Measurements from ENCODE around the gene NCLN.
"Not testable (repeated sequence)": the region's sequence is repeated elsewhere in the genome, so short reads cannot be mapped to it uniquely, and the experiment has no call there.

Gene NCLN, protein sequence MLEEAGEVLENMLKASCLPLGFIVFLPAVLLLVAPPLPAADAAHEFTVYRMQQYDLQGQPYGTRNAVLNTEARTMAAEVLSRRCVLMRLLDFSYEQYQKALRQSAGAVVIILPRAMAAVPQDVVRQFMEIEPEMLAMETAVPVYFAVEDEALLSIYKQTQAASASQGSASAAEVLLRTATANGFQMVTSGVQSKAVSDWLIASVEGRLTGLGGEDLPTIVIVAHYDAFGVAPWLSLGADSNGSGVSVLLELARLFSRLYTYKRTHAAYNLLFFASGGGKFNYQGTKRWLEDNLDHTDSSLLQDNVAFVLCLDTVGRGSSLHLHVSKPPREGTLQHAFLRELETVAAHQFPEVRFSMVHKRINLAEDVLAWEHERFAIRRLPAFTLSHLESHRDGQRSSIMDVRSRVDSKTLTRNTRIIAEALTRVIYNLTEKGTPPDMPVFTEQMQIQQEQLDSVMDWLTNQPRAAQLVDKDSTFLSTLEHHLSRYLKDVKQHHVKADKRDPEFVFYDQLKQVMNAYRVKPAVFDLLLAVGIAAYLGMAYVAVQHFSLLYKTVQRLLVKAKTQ

GRCh38 chr19:3185461-3186159, at the start of gene NCLN:
Gene NCLN, plus strand, starts transcription at chr19:3185930. Its CDS starts 101 bp downstream, at chr19:3186031.
- DNase-seq (ENCODE audit: low spot score) = peak; percentile 94

DNA sequence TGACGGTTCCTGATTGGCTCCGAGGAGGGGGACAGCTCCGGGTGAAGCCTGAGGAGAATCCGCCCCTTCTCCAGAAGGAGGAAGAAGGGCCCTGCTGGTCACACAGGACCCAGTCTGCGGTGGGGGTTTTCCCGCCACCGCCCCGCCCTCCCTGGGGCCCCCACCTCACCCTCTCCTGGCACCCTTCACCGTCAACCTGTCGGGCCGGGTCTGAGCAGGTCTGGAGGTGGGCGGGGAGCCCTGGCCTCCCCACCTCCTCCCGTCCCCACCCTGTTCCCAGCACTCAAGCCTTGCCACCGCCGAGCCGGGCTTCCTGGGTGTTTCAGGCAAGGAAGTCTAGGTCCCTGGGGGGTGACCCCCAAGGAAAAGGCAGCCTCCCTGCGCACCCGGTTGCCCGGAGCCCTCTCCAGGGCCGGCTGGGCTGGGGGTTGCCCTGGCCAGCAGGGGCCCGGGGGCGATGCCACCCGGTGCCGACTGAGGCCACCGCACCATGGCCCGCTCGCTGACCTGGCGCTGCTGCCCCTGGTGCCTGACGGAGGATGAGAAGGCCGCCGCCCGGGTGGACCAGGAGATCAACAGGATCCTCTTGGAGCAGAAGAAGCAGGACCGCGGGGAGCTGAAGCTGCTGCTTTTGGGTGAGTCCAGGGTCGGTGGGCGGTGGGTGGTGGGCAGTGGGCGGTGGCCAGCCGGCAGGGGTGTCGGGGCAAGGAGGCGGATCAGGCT, 49.6 kb upstream of the NCLN start, which contains the start of gene GNA15:
GNA15 (plus strand) TSS at position 73 of the 723 bp plus-strand sequence; CDS start at position 491, 418 bp downstream.
- DNase-seq (ENCODE audit: low spot score) = peak; percentile 32

DNA sequence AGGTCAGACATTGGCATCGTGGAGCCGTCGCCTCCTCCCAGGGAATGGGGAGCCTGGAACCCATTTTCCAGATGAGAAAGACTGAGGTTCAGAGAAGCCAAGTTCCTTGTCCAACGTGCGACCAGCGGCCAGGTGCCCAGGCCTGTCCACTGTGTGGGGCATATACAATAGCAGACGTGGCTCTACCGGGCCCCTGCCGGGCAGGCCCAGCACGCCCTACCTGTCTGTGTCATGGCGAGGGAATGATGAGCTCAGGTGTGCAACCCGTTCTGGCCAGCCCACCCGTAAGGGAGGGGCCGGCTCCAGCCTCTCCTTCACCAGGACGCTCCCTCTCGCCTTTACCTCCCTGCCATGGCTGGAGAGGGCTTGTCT, 49.1 kb upstream of the NCLN start:
- no peak for DNase-seq (ENCODE audit: low spot score)

DNA sequence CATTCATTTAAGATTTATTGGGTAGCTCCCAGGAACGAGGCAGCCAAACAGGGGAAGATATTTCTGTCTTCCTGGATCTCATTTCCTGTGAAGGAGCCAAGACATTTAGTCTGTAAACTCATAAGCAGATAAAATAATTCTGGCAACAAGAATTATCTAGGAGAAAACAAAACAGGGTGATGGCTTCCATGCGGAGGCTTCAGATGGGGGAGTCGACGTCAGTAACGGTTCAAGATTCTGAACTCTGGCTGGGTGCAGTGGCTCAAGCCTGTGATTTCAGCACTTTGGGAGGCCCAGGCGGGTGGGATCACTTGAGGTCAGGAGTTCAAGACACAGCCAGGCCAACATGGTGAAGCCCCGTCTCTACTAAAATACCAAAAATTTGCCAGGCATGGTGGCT, 48.6 kb upstream of the NCLN start:
- DNase-seq (ENCODE audit: low spot score) = no peak

DNA sequence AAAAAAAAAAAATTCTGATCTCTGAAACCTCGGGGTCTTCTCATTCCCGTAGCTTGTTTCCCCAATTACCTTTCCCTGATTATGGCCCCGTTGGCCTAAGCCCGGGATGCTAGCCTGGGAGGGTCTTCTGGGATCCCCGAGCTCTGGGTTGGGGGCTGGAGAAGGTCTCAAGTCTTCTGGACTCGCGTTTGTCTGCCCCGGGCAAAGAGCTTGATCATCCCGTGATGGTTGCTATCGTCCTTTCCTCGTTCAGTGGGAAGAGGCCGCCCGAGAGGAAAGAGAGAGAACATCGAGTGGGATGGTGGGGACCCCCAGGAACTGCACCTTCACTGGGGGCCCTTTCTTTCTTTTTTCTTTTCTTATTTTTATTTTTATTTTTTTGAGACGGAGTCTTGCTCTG, 47.5 kb upstream of the NCLN start:
- DNase-seq (ENCODE audit: low spot score) = no peak

DNA sequence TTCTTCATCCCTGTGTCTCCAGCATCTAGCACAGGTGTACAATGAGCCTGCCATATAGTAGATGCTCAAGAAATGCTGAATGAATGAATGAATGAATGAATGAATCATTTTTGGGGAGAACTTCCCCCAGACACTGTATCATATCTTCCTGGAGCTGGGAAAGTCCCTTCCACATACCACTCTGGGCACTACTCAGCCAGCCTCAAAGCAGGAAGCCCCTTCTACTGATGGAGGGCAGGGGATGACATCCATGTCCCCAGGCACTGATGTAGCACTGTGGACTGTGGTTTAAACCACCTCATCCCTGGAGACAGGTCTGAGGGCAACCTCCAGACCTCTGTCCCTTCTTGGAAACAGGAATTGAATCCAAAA, 45.1 kb upstream of the NCLN start:
- no peak for DNase-seq (ENCODE audit: low spot score)

- DNase-seq (ENCODE audit: low spot score) = peak; percentile 57
Measured at GRCh38 chr19:3142292-3142670, 43.4 kb upstream of the NCLN start.

DNA sequence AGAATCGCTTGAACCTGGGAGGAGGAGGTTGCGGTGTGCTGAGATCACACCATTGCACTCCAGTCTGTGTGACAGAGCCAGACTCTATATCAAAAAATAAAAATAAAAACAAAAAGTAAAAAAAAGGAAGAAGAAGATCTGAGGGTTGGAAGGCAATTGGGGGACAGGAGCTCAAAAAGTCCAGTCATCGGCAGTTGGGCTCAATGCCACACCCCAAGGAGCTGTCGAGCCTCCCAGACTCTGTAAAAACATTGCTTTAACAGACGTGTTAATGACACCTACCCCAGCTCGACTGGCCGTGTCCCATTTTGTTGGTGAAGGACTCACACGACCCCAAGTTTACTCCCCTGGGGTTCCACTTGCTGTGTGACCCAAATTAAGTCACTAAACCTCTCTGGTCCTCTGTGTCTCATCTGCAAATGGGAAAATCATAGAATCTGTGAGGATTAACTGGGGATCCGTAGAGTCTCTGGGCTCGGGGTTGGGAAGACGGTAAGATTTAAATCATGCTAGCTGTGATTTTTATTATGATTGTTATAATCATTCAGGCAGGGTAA, 42.9 kb upstream of the NCLN start:
- no peak for DNase-seq (ENCODE audit: low spot score)

DNA sequence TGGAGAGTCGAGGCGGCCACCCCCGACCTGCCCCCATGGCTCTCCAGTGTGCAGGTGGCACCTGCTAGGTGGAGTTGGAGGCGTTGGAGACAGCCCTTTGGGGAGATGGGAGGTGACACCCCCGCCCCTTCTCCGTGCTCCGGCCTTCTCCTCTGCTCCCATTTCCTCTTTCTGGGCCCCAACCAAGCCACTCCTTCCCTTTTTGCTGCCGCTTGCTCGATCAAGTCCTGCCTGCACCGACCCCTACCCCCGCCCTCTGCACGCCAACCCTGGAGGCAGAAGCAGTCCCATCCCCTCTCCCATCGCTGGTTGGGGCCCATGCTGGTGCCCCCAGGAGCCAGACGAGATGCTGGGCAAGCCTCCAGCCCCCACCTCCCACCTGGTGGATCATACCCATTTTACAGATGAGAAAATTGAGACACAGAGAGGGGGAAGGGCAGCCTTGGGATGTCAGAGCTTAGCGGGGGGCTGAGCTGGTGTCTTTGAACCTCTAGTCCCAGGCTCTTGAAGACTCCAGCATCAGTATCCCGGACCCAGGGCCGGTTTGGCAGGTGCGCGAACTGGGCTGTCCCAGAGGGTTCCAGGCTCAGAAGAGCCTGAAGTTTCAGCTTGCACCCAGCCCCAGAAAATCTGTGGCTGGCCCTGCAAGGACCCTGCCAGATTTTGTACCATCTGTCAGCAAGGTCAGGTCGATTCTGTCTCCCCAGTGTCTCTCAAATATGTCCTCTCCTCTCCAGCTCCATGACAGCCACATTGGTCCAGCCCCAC, 39.6 kb upstream of the NCLN start:
- DNase-seq (ENCODE audit: low spot score) = no peak

GRCh38 chr19:3146677-3147100, 39.0 kb upstream of the NCLN start:
- peak; percentile 60 for DNase-seq (ENCODE audit: low spot score)

- no peak for DNase-seq (ENCODE audit: low spot score)
Measured at GRCh38 chr19:3148503-3148902, 37.2 kb upstream of the NCLN start.

GRCh38 chr19:3149089-3149488, 36.6 kb upstream of the NCLN start:
- no peak for DNase-seq (ENCODE audit: low spot score)

DNA sequence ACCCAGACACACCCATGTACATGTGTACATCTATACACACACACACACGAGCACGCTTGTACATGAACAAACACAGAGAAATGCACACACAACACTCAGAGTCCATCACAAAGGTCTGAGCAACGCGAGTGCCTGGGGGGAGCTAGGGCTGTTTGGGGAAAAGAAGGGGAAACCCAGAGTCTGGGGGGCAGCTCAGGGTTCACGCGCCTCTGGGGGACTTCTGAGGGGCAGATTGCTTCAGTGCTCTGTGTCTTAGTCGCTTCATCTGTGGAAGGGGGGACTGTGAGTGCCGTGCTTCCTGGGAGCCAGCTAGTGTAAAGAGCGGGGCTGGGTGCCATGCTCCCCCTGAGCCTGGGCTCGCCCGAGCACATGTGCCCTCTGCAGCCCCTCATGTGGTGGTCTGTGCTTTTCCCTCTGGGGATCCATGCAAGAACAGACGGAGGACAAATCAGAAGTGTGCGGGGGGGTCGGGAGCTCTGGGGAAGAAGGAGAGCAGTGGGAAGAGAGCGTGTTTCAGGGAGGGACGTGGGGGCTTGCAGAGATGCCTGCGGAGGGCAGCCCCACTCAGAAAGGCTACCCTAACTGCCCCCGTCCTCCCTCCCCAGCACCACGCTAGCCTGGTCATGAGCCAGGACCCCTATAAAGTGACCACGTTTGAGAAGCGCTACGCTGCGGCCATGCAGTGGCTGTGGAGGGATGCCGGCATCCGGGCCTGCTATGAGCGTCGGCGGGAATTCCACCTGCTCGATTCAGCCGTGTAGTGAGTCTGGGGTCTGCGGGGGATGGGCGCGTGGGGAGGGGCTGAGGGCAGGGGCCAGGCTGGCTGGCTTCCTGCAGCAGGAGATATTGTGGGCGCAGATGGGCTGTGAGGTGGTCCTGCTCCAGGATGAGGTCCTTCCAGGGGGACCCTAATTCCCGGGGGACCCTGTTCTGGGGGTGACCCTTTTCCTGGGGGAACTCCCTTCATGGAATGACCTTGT, 35.9 kb upstream of the NCLN start:
- DNase-seq (ENCODE audit: low spot score) = no peak

- DNase-seq (ENCODE audit: low spot score) = no peak
Measured at GRCh38 chr19:3150739-3151329, 34.9 kb upstream of the NCLN start.

DNA sequence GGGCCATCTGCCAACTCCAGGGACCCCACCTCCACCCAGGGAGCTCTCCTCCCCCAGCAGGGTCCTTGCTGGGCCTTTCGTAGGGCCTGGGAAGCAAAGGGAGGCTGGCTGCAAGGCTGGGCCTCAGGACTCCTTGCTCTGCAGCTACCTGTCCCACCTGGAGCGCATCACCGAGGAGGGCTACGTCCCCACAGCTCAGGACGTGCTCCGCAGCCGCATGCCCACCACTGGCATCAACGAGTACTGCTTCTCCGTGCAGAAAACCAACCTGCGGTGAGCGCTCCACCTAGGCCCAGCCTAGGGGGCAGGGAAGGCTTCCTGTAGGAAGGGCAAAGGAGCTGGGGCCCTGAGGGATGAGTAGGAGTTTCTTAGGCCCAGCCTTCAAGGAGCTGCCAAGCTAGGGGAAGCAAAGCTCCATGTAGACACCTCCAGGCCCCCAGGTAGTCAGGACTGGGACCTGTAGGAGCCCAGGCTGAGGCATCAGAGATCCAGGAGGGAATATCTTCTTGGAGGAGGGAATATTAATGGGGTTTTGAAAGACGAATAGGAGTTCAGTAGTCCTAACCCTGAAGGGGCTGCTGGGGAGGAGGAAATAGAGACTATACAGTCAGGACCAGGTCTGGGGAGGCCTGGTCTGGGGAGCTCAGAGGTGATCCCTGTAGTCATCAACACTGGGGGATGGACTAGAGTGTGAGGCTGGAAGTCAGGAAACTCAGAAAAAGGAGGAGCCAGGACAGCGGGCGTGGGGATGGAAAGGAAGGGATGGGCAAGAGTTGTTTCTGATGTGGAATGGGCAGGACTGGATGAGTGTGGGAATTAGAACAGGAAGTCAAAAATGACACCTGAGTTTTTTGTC, 33.9 kb upstream of the NCLN start:
- DNase-seq (ENCODE audit: low spot score) = no peak

DNA sequence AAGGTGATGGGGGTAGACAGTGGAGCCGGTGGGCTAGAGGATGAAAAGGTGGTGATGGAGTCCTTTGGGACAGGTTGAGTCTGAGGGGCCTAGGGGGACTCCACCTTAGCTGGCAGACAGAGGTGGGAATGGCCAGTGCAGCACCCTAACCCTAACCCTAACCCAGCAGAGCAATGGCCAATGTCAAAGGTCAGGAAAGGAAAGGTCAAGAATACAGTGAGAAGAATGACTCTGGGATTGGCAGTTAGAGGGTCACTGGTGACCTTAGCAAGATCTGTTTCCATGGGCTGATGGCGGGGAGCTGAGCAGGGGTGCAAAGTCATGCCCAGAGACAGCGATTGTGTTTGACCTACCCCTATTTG, 33.3 kb upstream of the NCLN start:
- no peak for DNase-seq (ENCODE audit: low spot score)

GRCh38 chr19:3153286-3154230, 32.2 kb upstream of the NCLN start:
- no peak for DNase-seq (ENCODE audit: low spot score)

GRCh38 chr19:3154447-3154846, 31.3 kb upstream of the NCLN start:
- not testable (repeated sequence) for DNase-seq (ENCODE audit: low spot score)
